ENCODE measurements around the gene DNAH1. TPM values are rescaled to one million over a fixed set of nuclear protein-coding genes. Genes with fewer than 3 reads are reported as not detected.

DNAH1 gene
- total RNA-seq, 1 donor from 2014 or later, result 10.6 TPM

GRCh38 chr3:52294320-52295150 lies 21.6 kb upstream of the DNAH1 start:
- peaks cover 8% of the 10 kb centered on the region for H3K36me3 Mint-ChIP-seq (ENCODE audit: low read depth)
- no peak overlapping the region for H3K4me3 Mint-ChIP-seq
- H3K9me3 Mint-ChIP-seq, result no peaks in the 10 kb centered on the region
- no peak overlapping the region for H3K27ac Mint-ChIP-seq
- peaks cover 5% of the 10 kb centered on the region for H3K4me1 Mint-ChIP-seq
- intact Hi-C loops (cut with micrococcal nuclease), result no loop called here
- DNase-seq, result no peak
- no peaks in the 10 kb centered on the region for H3K27me3 Mint-ChIP-seq

GRCh38 chr3:52295671-52296208 lies 20.4 kb upstream of the DNAH1 start:
- Mint-ChIP-seq H3K4me3 (no peak overlapping the region), H3K9me3 (no peaks in the 10 kb centered on the region), H3K27ac (no peak overlapping the region), H3K4me1 (peaks cover 2% of the 10 kb centered on the region), H3K36me3 (ENCODE audit: low read depth) (peaks cover 8% of the 10 kb centered on the region), H3K27me3 (no peaks in the 10 kb centered on the region)
- intact Hi-C loops (cut with micrococcal nuclease), result no loop called here
- DNase-seq, result no peak

GRCh38 chr3:52297242-52298148 lies 18.6 kb upstream of the DNAH1 start:
- no peak for DNase-seq
- intact Hi-C loops (cut with micrococcal nuclease), result no loop called here
- Mint-ChIP-seq H3K27ac (no peak overlapping the region), H3K27me3 (no peaks in the 10 kb centered on the region), H3K4me3 (no peak overlapping the region), H3K4me1 (no peaks in the 10 kb centered on the region), H3K9me3 (no peaks in the 10 kb centered on the region), H3K36me3 (ENCODE audit: low read depth) (no peaks in the 10 kb centered on the region)

- DNase-seq, result no peak
- H3K36me3 Mint-ChIP-seq (ENCODE audit: low read depth), result no peaks in the 10 kb centered on the region
Observed at GRCh38 chr3:52298149-52299098, 17.7 kb upstream of the DNAH1 start.

GRCh38 chr3:52299247-52299878 lies 16.8 kb upstream of the DNAH1 start:
- intact Hi-C loops (cut with micrococcal nuclease), result no loop called here
- Mint-ChIP-seq H3K4me1 (peaks cover 2% of the 10 kb centered on the region), H3K27me3 (no peaks in the 10 kb centered on the region), H3K36me3 (ENCODE audit: low read depth) (no peaks in the 10 kb centered on the region), H3K9me3 (no peaks in the 10 kb centered on the region), H3K27ac (no peak overlapping the region), H3K4me3 (no peak overlapping the region)
- no peak for DNase-seq

More at GRCh38 chr3:52298149-52299098, 17.7 kb upstream of the DNAH1 start:
- peaks cover 2% of the 10 kb centered on the region for H3K4me1 Mint-ChIP-seq
- H3K27me3 Mint-ChIP-seq, result no peaks in the 10 kb centered on the region
- no peaks in the 10 kb centered on the region for H3K9me3 Mint-ChIP-seq
- H3K4me3 Mint-ChIP-seq, result no peak overlapping the region
- intact Hi-C loops (cut with micrococcal nuclease), result no loop called here
- no peak overlapping the region for H3K27ac Mint-ChIP-seq

- H3K36me3 Mint-ChIP-seq (ENCODE audit: low read depth), result no peaks in the 10 kb centered on the region
- H3K27ac Mint-ChIP-seq, result no peak overlapping the region
- H3K4me3 Mint-ChIP-seq, result no peak overlapping the region
- intact Hi-C loops (cut with micrococcal nuclease), result no loop called here
- peaks cover 2% of the 10 kb centered on the region for H3K4me1 Mint-ChIP-seq
- H3K9me3 Mint-ChIP-seq, result no peaks in the 10 kb centered on the region
- DNase-seq, result no peak
- no peaks in the 10 kb centered on the region for H3K27me3 Mint-ChIP-seq
Observed at GRCh38 chr3:52299879-52300611, 16.1 kb upstream of the DNAH1 start.

- H3K27me3 Mint-ChIP-seq, result no peaks in the 10 kb centered on the region
- DNase-seq, result no peak
- H3K27ac Mint-ChIP-seq, result peak overlapping the region; percentile 58
- no peak overlapping the region for H3K4me3 Mint-ChIP-seq
- H3K36me3 Mint-ChIP-seq (ENCODE audit: low read depth), result peaks cover 5% of the 10 kb centered on the region
- H3K9me3 Mint-ChIP-seq, result no peaks in the 10 kb centered on the region
- H3K4me1 Mint-ChIP-seq, result peaks cover 2% of the 10 kb centered on the region
- intact Hi-C loops (cut with micrococcal nuclease), result no loop called here
Observed at GRCh38 chr3:52302426-52303145, 13.5 kb upstream of the DNAH1 start.

- Mint-ChIP-seq H3K4me3 (no peak overlapping the region), H3K27me3 (no peaks in the 10 kb centered on the region), H3K27ac (no peak overlapping the region), H3K36me3 (ENCODE audit: low read depth) (peaks cover 5% of the 10 kb centered on the region), H3K9me3 (no peaks in the 10 kb centered on the region), H3K4me1 (peaks cover 2% of the 10 kb centered on the region)
- intact Hi-C loops (cut with micrococcal nuclease), result no loop called here
- DNase-seq, result no peak
Observed at GRCh38 chr3:52303811-52304210, 12.3 kb upstream of the DNAH1 start.

- no peaks in the 10 kb centered on the region for H3K9me3 Mint-ChIP-seq
- H3K27me3 Mint-ChIP-seq, result no peaks in the 10 kb centered on the region
- no peak for DNase-seq
- H3K4me3 Mint-ChIP-seq, result no peak overlapping the region
- no peak overlapping the region for H3K27ac Mint-ChIP-seq
- H3K36me3 Mint-ChIP-seq (ENCODE audit: low read depth), result peaks cover 9% of the 10 kb centered on the region
- peaks cover 9% of the 10 kb centered on the region for H3K4me1 Mint-ChIP-seq
- intact Hi-C loops (cut with micrococcal nuclease), result no loop called here
Observed at GRCh38 chr3:52305926-52306325, 10.2 kb upstream of the DNAH1 start.

- Mint-ChIP-seq H3K9me3 (no peaks in the 10 kb centered on the region), H3K4me1 (peaks cover 12% of the 10 kb centered on the region), H3K27ac (no peak overlapping the region), H3K27me3 (no peaks in the 10 kb centered on the region), H3K4me3 (no peak overlapping the region), H3K36me3 (ENCODE audit: low read depth) (peaks cover 9% of the 10 kb centered on the region)
- no peak for DNase-seq
- intact Hi-C loops (cut with micrococcal nuclease), result no loop called here
Observed at GRCh38 chr3:52306978-52307377, 9.1 kb upstream of the DNAH1 start.

GRCh38 chr3:52308308-52308707 lies 7.8 kb upstream of the DNAH1 start:
- intact Hi-C loops (cut with micrococcal nuclease), result no loop called here
- Mint-ChIP-seq H3K4me1 (peaks cover 14% of the 10 kb centered on the region), H3K9me3 (no peaks in the 10 kb centered on the region), H3K4me3 (no peak overlapping the region), H3K36me3 (ENCODE audit: low read depth) (peaks cover 9% of the 10 kb centered on the region), H3K27ac (no peak overlapping the region), H3K27me3 (no peaks in the 10 kb centered on the region)
- DNase-seq, result no peak
